Measurements from ENCODE around the gene ABLIM1. TPM values are rescaled to one million over a fixed set of nuclear protein-coding genes. Genes with fewer than 3 reads are reported as not detected.

ABLIM1 gene
- total RNA-seq, 1 donor from 2014 or later: 70.0 TPM

DNA sequence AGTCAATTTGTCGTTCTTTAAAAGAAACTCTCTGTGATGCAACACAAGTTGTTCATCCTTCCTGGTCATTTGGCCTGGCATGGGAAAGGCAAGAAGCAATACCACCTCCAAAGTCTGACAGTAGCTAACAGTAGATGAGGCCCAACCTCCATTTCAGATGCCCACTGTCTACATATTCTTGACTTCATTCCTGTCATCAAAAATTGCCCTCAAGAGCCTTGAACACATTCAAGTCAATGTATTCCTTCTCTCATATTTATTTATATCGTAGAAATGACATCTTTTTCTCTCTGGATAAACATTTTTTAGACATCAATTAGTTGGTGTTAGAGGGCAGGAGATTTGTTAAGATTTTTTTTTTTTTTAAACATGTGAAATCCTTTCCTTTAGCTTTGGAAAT, 33.7 kb downstream of the ABLIM1 start:
- Histone ChIP-seq H3K9me3 (ENCODE audit: insufficient read depth, low read depth, low read length) (no peaks in the 10 kb centered on the region), H3K4me2 (ENCODE audit: low read length) (peak overlapping the region; percentile 55), H4K20me1 (ENCODE audit: insufficient read depth, low read length) (peaks cover 4% of the 10 kb centered on the region), H3K9ac (ENCODE audit: low read length) (no peak overlapping the region), H3K36me3 (ENCODE audit: insufficient read depth, low read length) (no peaks in the 10 kb centered on the region), H3K27me3 (ENCODE audit: insufficient read depth, low read length) (no peaks in the 10 kb centered on the region), H3K79me2 (ENCODE audit: insufficient read depth, low read length) (no peaks in the 10 kb centered on the region), H3K27ac (ENCODE audit: low read depth, low read length) (peak overlapping the region; percentile 14), H3K4me1 (ENCODE audit: insufficient read depth, low read length) (peaks cover 33% of the 10 kb centered on the region), H3K4me3 (ENCODE audit: insufficient read depth, low read depth, low read length) (no peak overlapping the region), H2AFZ (ENCODE audit: low read depth, low read length) (no peak overlapping the region)
- no peak for TF ChIP-seq EZH2 (IDR thresholded peaks at IDR 0.05; ENCODE audit: insufficient read depth, low read length)
- TF ChIP-seq, protein P1, sequence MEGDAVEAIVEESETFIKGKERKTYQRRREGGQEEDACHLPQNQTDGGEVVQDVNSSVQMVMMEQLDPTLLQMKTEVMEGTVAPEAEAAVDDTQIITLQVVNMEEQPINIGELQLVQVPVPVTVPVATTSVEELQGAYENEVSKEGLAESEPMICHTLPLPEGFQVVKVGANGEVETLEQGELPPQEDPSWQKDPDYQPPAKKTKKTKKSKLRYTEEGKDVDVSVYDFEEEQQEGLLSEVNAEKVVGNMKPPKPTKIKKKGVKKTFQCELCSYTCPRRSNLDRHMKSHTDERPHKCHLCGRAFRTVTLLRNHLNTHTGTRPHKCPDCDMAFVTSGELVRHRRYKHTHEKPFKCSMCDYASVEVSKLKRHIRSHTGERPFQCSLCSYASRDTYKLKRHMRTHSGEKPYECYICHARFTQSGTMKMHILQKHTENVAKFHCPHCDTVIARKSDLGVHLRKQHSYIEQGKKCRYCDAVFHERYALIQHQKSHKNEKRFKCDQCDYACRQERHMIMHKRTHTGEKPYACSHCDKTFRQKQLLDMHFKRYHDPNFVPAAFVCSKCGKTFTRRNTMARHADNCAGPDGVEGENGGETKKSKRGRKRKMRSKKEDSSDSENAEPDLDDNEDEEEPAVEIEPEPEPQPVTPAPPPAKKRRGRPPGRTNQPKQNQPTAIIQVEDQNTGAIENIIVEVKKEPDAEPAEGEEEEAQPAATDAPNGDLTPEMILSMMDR (IDR thresholded peaks at IDR 0.05; ENCODE audit: insufficient read depth, low read depth, low read length): no peak
- H3K27me3 Mint-ChIP-seq (ENCODE audit: low read depth, unreplicated experiment): no peaks in the 10 kb centered on the region
- no peak overlapping the region for H3K4me3 Mint-ChIP-seq (ENCODE audit: unreplicated experiment)
- H3K27ac Mint-ChIP-seq (ENCODE audit: unreplicated experiment): peak overlapping the region; percentile 85
- DNase-seq (ENCODE audit: low read depth) (no peak), FAIRE-seq (no peak)
- peaks cover 5% of the 10 kb centered on the region for H3K36me3 Mint-ChIP-seq (ENCODE audit: low read depth, unreplicated experiment)
- no peaks in the 10 kb centered on the region for H3K9me3 Mint-ChIP-seq (ENCODE audit: unreplicated experiment)
- peaks cover 62% of the 10 kb centered on the region for H3K4me1 Mint-ChIP-seq (ENCODE audit: low read depth, unreplicated experiment)

DNA sequence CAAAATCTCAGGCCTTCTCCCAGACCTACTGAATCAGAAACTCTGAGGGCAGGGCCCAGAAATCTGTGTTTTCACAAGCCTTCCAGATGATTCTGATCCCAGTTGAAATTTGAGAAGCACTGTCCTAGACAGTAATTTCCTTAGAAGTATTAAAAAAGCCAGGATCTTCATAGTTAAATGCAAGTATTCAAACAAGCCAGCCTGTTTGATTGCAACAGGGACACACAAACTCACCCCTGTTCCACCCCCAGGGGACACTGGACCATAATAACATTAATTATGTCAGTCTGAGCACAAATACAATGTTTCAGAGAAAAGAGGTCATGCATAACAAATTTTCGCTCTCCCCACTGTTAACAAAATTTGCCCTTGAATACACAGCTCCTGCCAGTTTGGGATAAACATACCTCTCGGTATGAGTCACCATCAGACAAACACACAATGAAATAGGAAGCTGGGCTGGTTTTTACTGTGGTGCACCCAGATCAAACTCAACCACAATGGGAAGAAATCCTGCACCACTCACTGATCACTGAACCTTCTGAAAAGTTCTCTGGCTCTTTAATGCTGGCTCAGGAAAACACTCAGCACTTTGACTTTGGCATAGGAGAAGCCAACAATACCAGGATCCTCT, 34.3 kb downstream of the ABLIM1 start:
- Mint-ChIP-seq H3K27ac (ENCODE audit: unreplicated experiment) (peak overlapping the region; percentile 85), H3K36me3 (ENCODE audit: low read depth, unreplicated experiment) (peaks cover 3% of the 10 kb centered on the region), H3K27me3 (ENCODE audit: low read depth, unreplicated experiment) (no peaks in the 10 kb centered on the region), H3K4me1 (ENCODE audit: low read depth, unreplicated experiment) (peaks cover 59% of the 10 kb centered on the region), H3K4me3 (ENCODE audit: unreplicated experiment) (peak overlapping the region; percentile 15), H3K9me3 (ENCODE audit: unreplicated experiment) (no peaks in the 10 kb centered on the region)
- H3K27me3 ChIP-seq (ENCODE audit: insufficient read depth, low read length): no peaks in the 10 kb centered on the region
- no peak overlapping the region for H3K4me3 ChIP-seq (ENCODE audit: insufficient read depth, low read depth, low read length)
- H3K9me3 ChIP-seq (ENCODE audit: insufficient read depth, low read depth, low read length): no peaks in the 10 kb centered on the region
- peaks cover 33% of the 10 kb centered on the region for H3K4me1 ChIP-seq (ENCODE audit: insufficient read depth, low read length)
- no peaks in the 10 kb centered on the region for H3K79me2 ChIP-seq (ENCODE audit: insufficient read depth, low read length)
- peaks cover 4% of the 10 kb centered on the region for H4K20me1 ChIP-seq (ENCODE audit: insufficient read depth, low read length)
- H3K36me3 ChIP-seq (ENCODE audit: insufficient read depth, low read length): no peaks in the 10 kb centered on the region
- peak overlapping the region; percentile 14 for H3K27ac ChIP-seq (ENCODE audit: low read depth, low read length)
- TF ChIP-seq, protein P1 (IDR thresholded peaks at IDR 0.05; ENCODE audit: insufficient read depth, low read depth, low read length): no peak
- TF ChIP-seq EZH2 (IDR thresholded peaks at IDR 0.05; ENCODE audit: insufficient read depth, low read length): no peak
- DNase-seq (ENCODE audit: low read depth) (peak; percentile 94), FAIRE-seq (no peak)
- H3K9ac ChIP-seq (ENCODE audit: low read length): no peak overlapping the region
- no peak overlapping the region for H2AFZ ChIP-seq (ENCODE audit: low read depth, low read length)
- H3K4me2 ChIP-seq (ENCODE audit: low read length): peak overlapping the region; percentile 55

DNA sequence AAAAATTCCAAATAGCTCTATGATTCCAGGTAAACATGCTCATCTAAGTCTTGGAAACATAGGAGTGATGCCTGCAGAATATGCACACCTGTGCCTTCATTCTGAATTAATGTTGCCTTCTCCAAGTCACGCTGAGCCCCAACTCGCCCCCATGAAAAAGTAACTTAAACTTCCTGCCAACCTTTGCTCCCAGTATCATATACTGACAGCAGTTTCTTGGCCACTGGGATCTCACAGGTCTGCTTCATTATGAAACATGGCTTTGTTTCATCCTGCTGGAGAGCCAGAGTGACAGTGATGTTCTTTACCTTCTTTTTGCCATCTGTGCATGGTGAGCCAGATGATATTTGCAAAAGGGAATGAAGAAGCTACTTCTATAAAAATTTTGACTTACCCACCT, 34.9 kb downstream of the ABLIM1 start:
- Histone ChIP-seq H3K4me1 (ENCODE audit: insufficient read depth, low read length) (peaks cover 33% of the 10 kb centered on the region), H3K27ac (ENCODE audit: low read depth, low read length) (no peak overlapping the region), H2AFZ (ENCODE audit: low read depth, low read length) (no peak overlapping the region), H3K27me3 (ENCODE audit: insufficient read depth, low read length) (no peaks in the 10 kb centered on the region), H3K9ac (ENCODE audit: low read length) (no peak overlapping the region), H3K4me2 (ENCODE audit: low read length) (peak overlapping the region; percentile 55), H3K79me2 (ENCODE audit: insufficient read depth, low read length) (no peaks in the 10 kb centered on the region), H4K20me1 (ENCODE audit: insufficient read depth, low read length) (peaks cover 4% of the 10 kb centered on the region), H3K4me3 (ENCODE audit: insufficient read depth, low read depth, low read length) (no peak overlapping the region), H3K36me3 (ENCODE audit: insufficient read depth, low read length) (no peaks in the 10 kb centered on the region), H3K9me3 (ENCODE audit: insufficient read depth, low read depth, low read length) (no peaks in the 10 kb centered on the region)
- Mint-ChIP-seq H3K36me3 (ENCODE audit: low read depth, unreplicated experiment) (peaks cover 4% of the 10 kb centered on the region), H3K4me3 (ENCODE audit: unreplicated experiment) (no peak overlapping the region), H3K27ac (ENCODE audit: unreplicated experiment) (no peak overlapping the region), H3K9me3 (ENCODE audit: unreplicated experiment) (no peaks in the 10 kb centered on the region), H3K27me3 (ENCODE audit: low read depth, unreplicated experiment) (no peaks in the 10 kb centered on the region), H3K4me1 (ENCODE audit: low read depth, unreplicated experiment) (peaks cover 60% of the 10 kb centered on the region)
- no peak for FAIRE-seq
- TF ChIP-seq, protein P1 (IDR thresholded peaks at IDR 0.05; ENCODE audit: insufficient read depth, low read depth, low read length): no peak
- TF ChIP-seq EZH2 (IDR thresholded peaks at IDR 0.05; ENCODE audit: insufficient read depth, low read length): no peak
- no peak for DNase-seq (ENCODE audit: low read depth)
